ENCODE data around the gene RPL32.
"Not testable (repeated sequence)": the region's sequence is repeated elsewhere in the genome, so short reads cannot be mapped to it uniquely, and the experiment has no call there.

RPL32 gene

DNA sequence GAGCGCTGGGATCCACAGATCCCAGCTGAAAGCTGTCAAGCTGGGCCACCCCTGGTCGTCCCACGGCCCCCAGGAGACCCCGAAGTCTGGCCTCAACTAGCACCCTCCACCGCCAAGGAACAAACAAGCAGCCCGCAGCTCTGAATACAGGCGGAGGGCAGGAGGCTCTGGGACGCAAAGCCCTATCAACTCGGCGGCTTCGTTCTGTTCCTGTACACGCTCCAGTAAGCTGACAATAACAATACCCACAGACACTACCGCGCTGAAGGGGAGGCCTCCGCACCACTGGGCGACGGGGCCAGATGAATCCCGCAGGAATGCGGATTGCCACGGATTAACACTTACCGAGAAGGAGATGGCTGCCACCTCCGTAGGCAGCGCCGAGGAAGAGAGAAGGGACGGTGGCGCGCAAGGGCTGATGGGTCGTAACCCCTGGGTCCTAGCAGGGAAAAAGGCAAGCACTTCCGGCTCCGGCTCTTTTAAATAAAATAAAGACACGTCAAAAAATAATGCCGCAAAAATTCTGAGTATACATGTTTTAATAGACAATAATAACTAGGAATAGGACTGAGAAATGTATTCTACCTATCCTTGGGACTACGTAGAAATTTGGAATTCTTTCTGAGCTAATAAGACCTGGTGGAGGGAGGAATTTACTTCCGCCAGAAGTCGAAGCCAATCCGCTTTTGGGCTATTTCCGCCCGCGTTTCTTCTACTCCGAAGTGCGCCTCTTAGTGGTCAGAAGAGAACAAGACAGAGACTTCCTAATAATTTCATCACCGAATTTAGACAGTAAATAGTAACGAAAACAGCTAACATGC lies at the start of gene RPL32:
TSS of gene RPL32 (minus strand) at position 417 of the 821 bp plus-strand sequence. CDS start 1,328 bp downstream, outside the sequence.
- peak within 1 kb of the TSS; percentile 66 for H2AFZ ChIP-seq (ENCODE audit: low read length, unreplicated experiment)
- peaks cover 50% of the 10 kb centered on the region for H3K79me2 ChIP-seq (ENCODE audit: control insufficient read depth, insufficient read depth, low read length, unreplicated experiment)
- H3K27ac ChIP-seq (ENCODE audit: low read depth, low read length), result peak within 1 kb of the TSS; percentile 79
- H3K27me3 ChIP-seq (ENCODE audit: insufficient read depth, low read length), result no peaks in the 10 kb centered on the region
- H3K4me3 ChIP-seq (ENCODE audit: low read depth, low read length), result peak within 1 kb of the TSS; percentile 100
- peaks cover 46% of the 10 kb centered on the region for H3K36me3 ChIP-seq (ENCODE audit: insufficient read depth, low read length)
- H3K4me1 ChIP-seq (ENCODE audit: control insufficient read depth, insufficient read depth, low read length, unreplicated experiment), result peaks cover 36% of the 10 kb centered on the region

GRCh38 chr3:12890610-12891390 lies 49.4 kb upstream of the RPL32 start:
- Histone ChIP-seq H3K36me3 (ENCODE audit: insufficient read depth, low read length) (no peaks in the 10 kb centered on the region), H3K27me3 (ENCODE audit: insufficient read depth, low read length) (peaks cover 39% of the 10 kb centered on the region), H2AFZ (ENCODE audit: low read length, unreplicated experiment) (no peak overlapping the region), H3K79me2 (ENCODE audit: control insufficient read depth, insufficient read depth, low read length, unreplicated experiment) (no peaks in the 10 kb centered on the region), H3K4me3 (ENCODE audit: low read depth, low read length) (no peak overlapping the region), H3K4me1 (ENCODE audit: control insufficient read depth, insufficient read depth, low read length, unreplicated experiment) (peaks cover 4% of the 10 kb centered on the region), H3K27ac (ENCODE audit: low read depth, low read length) (no peak overlapping the region)

GRCh38 chr3:12886736-12887135 lies 45.4 kb upstream of the RPL32 start:
- Histone ChIP-seq H3K36me3 (ENCODE audit: insufficient read depth, low read length) (no peaks in the 10 kb centered on the region), H3K79me2 (ENCODE audit: control insufficient read depth, insufficient read depth, low read length, unreplicated experiment) (no peaks in the 10 kb centered on the region), H3K27ac (ENCODE audit: low read depth, low read length) (no peak overlapping the region), H3K4me1 (ENCODE audit: control insufficient read depth, insufficient read depth, low read length, unreplicated experiment) (peaks cover 3% of the 10 kb centered on the region), H3K4me3 (ENCODE audit: low read depth, low read length) (no peak overlapping the region), H2AFZ (ENCODE audit: low read length, unreplicated experiment) (no peak overlapping the region), H3K27me3 (ENCODE audit: insufficient read depth, low read length) (peaks cover 48% of the 10 kb centered on the region)

- peaks cover 48% of the 10 kb centered on the region for H3K27me3 ChIP-seq (ENCODE audit: insufficient read depth, low read length)
- H3K27ac ChIP-seq (ENCODE audit: low read depth, low read length), result no peak overlapping the region
- no peak overlapping the region for H3K4me3 ChIP-seq (ENCODE audit: low read depth, low read length)
- H3K79me2 ChIP-seq (ENCODE audit: control insufficient read depth, insufficient read depth, low read length, unreplicated experiment), result no peaks in the 10 kb centered on the region
- no peak overlapping the region for H2AFZ ChIP-seq (ENCODE audit: low read length, unreplicated experiment)
- no peaks in the 10 kb centered on the region for H3K4me1 ChIP-seq (ENCODE audit: control insufficient read depth, insufficient read depth, low read length, unreplicated experiment)
- no peaks in the 10 kb centered on the region for H3K36me3 ChIP-seq (ENCODE audit: insufficient read depth, low read length)
These were observed 44.8 kb upstream of the RPL32 start for GRCh38 chr3:12886106-12886679.

GRCh38 chr3:12885583-12885930 lies 44.2 kb upstream of the RPL32 start:
- H3K79me2 ChIP-seq (ENCODE audit: control insufficient read depth, insufficient read depth, low read length, unreplicated experiment), result no peaks in the 10 kb centered on the region
- H3K36me3 ChIP-seq (ENCODE audit: insufficient read depth, low read length), result no peaks in the 10 kb centered on the region
- no peak overlapping the region for H3K27ac ChIP-seq (ENCODE audit: low read depth, low read length)
- H2AFZ ChIP-seq (ENCODE audit: low read length, unreplicated experiment), result no peak overlapping the region
- H3K4me1 ChIP-seq (ENCODE audit: control insufficient read depth, insufficient read depth, low read length, unreplicated experiment), result no peaks in the 10 kb centered on the region
- no peak overlapping the region for H3K4me3 ChIP-seq (ENCODE audit: low read depth, low read length)
- peaks cover 48% of the 10 kb centered on the region for H3K27me3 ChIP-seq (ENCODE audit: insufficient read depth, low read length)

GRCh38 chr3:12884790-12885582 lies 43.6 kb upstream of the RPL32 start:
- Histone ChIP-seq H3K4me3 (ENCODE audit: low read depth, low read length) (no peak overlapping the region), H3K27me3 (ENCODE audit: insufficient read depth, low read length) (peaks cover 42% of the 10 kb centered on the region), H3K27ac (ENCODE audit: low read depth, low read length) (no peak overlapping the region), H3K4me1 (ENCODE audit: control insufficient read depth, insufficient read depth, low read length, unreplicated experiment) (no peaks in the 10 kb centered on the region), H3K79me2 (ENCODE audit: control insufficient read depth, insufficient read depth, low read length, unreplicated experiment) (no peaks in the 10 kb centered on the region), H3K36me3 (ENCODE audit: insufficient read depth, low read length) (no peaks in the 10 kb centered on the region), H2AFZ (ENCODE audit: low read length, unreplicated experiment) (no peak overlapping the region)

DNA sequence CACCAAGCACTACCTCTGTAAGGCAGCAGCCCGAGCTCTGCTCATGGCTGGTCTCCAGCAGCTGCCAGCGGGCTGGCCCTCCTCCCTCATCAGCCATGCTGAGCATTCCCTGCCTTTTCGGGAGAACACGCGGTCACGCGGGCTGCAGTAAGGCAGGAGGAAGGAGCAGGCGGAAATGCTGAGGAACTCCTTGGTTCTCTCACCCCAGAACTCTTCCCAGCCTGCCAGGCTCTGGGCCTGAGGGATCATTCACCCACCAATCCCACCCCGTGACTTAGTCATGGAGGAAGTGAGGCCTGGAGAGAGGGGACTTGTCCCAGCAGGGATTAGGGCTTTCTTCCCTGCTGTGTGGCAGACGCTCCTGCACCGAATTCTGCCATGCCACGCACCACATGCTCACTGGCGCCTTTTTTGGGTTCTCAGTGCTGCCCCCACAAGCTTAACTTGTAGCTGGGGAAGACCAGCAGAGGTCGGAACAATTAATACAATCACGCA lies 42.9 kb upstream of the RPL32 start:
- no peaks in the 10 kb centered on the region for H3K36me3 ChIP-seq (ENCODE audit: insufficient read depth, low read length)
- H3K4me3 ChIP-seq (ENCODE audit: low read depth, low read length), result no peak overlapping the region
- peaks cover 38% of the 10 kb centered on the region for H3K27me3 ChIP-seq (ENCODE audit: insufficient read depth, low read length)
- H3K27ac ChIP-seq (ENCODE audit: low read depth, low read length), result no peak overlapping the region
- H3K4me1 ChIP-seq (ENCODE audit: control insufficient read depth, insufficient read depth, low read length, unreplicated experiment), result no peaks in the 10 kb centered on the region
- no peaks in the 10 kb centered on the region for H3K79me2 ChIP-seq (ENCODE audit: control insufficient read depth, insufficient read depth, low read length, unreplicated experiment)
- no peak overlapping the region for H2AFZ ChIP-seq (ENCODE audit: low read length, unreplicated experiment)

- no peaks in the 10 kb centered on the region for H3K4me1 ChIP-seq (ENCODE audit: control insufficient read depth, insufficient read depth, low read length, unreplicated experiment)
- peaks cover 23% of the 10 kb centered on the region for H3K27me3 ChIP-seq (ENCODE audit: insufficient read depth, low read length)
- no peak overlapping the region for H3K4me3 ChIP-seq (ENCODE audit: low read depth, low read length)
- H3K36me3 ChIP-seq (ENCODE audit: insufficient read depth, low read length), result no peaks in the 10 kb centered on the region
- H3K27ac ChIP-seq (ENCODE audit: low read depth, low read length), result no peak overlapping the region
- no peaks in the 10 kb centered on the region for H3K79me2 ChIP-seq (ENCODE audit: control insufficient read depth, insufficient read depth, low read length, unreplicated experiment)
- H2AFZ ChIP-seq (ENCODE audit: low read length, unreplicated experiment), result no peak overlapping the region
These were observed 41.3 kb upstream of the RPL32 start for GRCh38 chr3:12882336-12883310.

DNA sequence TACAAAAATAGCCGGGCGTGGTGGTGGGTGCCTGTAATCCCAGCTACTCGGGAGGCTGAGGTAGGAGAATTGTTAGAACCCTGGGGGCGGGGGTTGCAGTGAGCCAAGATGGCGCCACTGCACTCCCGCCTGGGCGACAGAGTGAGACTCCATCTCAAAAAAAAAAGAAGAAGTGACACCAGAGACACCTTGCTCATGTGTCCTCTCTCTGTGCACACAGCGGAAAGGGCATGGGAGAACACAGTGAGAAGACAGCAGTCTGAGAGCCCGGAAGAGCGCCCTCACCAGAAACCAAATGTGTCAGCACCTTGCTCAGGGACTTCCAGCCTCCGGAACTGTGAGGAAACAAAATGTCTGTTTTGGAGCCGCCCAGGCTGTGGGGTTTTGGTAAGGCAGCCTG lies 40.5 kb upstream of the RPL32 start:
- not testable (repeated sequence) for H2AFZ ChIP-seq (ENCODE audit: low read length, unreplicated experiment); H3K4me1 ChIP-seq (ENCODE audit: control insufficient read depth, insufficient read depth, low read length, unreplicated experiment); H3K27ac ChIP-seq (ENCODE audit: low read depth, low read length); H3K36me3 ChIP-seq (ENCODE audit: insufficient read depth, low read length); H3K79me2 ChIP-seq (ENCODE audit: control insufficient read depth, insufficient read depth, low read length, unreplicated experiment); H3K4me3 ChIP-seq (ENCODE audit: low read depth, low read length)
- H3K27me3 ChIP-seq (ENCODE audit: insufficient read depth, low read length), result peaks cover 15% of the 10 kb centered on the region; the same call in 1 of the 2 replicates
